SK-N-SH (cell line): Measurements from ENCODE around the gene WDR90.

ENCODE experiments used
- FOXM1 ChIP-seq: IDR thresholded peaks from 2 replicates; pipeline ENCODE4 v1.4.0; 2012; ENCODE audit warnings: low read depth, mild to moderate bottlenecking
- JUND ChIP-seq: IDR thresholded peaks from 2 replicates; pipeline ENCODE4 v1.4.0; 2012
- POLR2AphosphoS5 ChIP-seq: IDR thresholded peaks from 2 replicates; pipeline ENCODE4 v1.6.1; 2012; ENCODE audit warnings: low read depth, low read length
- RCOR1 ChIP-seq: fragments of 150-350 bp; IDR thresholded peaks from 2 replicates; pipeline ENCODE4 v1.6.1; 2017; ENCODE audit warnings: antibody characterized with exemption, low read length
- RFX5 ChIP-seq: IDR thresholded peaks from 2 replicates; pipeline ENCODE4 v1.6.1; 2012; ENCODE audit warnings: mild to moderate bottlenecking, improper control_type of control experiment, low read length
- TAF1 ChIP-seq: IDR thresholded peaks from 2 replicates; pipeline ENCODE4 v1.6.1; 2012; ENCODE audit warnings: low read depth, mild to moderate bottlenecking, low read length, moderate library complexity, borderline replicate concordance
- TF ChIP-seq, protein P1 (sequence below): fragments of 200-600 bp; sonication (generic); IDR thresholded peaks from 2 replicates; pipeline ENCODE4 v1.6.1; 2017; ENCODE audit warnings: antibody characterized with exemption, mild to moderate bottlenecking, moderate library complexity
- TF ChIP-seq, protein P2 (sequence below): IDR thresholded peaks from 2 replicates; pipeline ENCODE4 v1.6.1; 2012; ENCODE audit warnings: mild to moderate bottlenecking, low read depth, low read length, moderate library complexity
- TF ChIP-seq, protein P3 (sequence below): IDR thresholded peaks from 2 replicates; pipeline ENCODE4; 2012

DNA sequence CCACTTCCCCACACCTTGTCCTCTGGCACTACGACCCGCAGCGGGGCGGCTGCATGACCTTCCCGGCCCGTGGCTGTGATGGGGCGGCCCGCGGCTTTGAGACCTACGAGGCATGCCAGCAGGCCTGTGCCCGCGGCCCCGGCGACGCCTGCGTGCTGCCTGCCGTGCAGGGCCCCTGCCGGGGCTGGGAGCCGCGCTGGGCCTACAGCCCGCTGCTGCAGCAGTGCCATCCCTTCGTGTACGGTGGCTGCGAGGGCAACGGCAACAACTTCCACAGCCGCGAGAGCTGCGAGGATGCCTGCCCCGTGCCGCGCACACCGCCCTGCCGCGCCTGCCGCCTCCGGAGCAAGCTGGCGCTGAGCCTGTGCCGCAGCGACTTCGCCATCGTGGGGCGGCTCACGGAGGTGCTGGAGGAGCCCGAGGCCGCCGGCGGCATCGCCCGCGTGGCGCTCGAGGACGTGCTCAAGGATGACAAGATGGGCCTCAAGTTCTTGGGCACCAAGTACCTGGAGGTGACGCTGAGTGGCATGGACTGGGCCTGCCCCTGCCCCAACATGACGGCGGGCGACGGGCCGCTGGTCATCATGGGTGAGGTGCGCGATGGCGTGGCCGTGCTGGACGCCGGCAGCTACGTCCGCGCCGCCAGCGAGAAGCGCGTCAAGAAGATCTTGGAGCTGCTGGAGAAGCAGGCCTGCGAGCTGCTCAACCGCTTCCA, 15.7 kb upstream of the WDR90 start:
- TF ChIP-seq POLR2AphosphoS5 (no peak), RFX5 (no peak), JUND (no peak), TAF1 (no peak), RCOR1 (no peak), FOXM1 (no peak)
- TF ChIP-seq, protein P1, sequence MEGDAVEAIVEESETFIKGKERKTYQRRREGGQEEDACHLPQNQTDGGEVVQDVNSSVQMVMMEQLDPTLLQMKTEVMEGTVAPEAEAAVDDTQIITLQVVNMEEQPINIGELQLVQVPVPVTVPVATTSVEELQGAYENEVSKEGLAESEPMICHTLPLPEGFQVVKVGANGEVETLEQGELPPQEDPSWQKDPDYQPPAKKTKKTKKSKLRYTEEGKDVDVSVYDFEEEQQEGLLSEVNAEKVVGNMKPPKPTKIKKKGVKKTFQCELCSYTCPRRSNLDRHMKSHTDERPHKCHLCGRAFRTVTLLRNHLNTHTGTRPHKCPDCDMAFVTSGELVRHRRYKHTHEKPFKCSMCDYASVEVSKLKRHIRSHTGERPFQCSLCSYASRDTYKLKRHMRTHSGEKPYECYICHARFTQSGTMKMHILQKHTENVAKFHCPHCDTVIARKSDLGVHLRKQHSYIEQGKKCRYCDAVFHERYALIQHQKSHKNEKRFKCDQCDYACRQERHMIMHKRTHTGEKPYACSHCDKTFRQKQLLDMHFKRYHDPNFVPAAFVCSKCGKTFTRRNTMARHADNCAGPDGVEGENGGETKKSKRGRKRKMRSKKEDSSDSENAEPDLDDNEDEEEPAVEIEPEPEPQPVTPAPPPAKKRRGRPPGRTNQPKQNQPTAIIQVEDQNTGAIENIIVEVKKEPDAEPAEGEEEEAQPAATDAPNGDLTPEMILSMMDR: no peak
- TF ChIP-seq, protein P2, sequence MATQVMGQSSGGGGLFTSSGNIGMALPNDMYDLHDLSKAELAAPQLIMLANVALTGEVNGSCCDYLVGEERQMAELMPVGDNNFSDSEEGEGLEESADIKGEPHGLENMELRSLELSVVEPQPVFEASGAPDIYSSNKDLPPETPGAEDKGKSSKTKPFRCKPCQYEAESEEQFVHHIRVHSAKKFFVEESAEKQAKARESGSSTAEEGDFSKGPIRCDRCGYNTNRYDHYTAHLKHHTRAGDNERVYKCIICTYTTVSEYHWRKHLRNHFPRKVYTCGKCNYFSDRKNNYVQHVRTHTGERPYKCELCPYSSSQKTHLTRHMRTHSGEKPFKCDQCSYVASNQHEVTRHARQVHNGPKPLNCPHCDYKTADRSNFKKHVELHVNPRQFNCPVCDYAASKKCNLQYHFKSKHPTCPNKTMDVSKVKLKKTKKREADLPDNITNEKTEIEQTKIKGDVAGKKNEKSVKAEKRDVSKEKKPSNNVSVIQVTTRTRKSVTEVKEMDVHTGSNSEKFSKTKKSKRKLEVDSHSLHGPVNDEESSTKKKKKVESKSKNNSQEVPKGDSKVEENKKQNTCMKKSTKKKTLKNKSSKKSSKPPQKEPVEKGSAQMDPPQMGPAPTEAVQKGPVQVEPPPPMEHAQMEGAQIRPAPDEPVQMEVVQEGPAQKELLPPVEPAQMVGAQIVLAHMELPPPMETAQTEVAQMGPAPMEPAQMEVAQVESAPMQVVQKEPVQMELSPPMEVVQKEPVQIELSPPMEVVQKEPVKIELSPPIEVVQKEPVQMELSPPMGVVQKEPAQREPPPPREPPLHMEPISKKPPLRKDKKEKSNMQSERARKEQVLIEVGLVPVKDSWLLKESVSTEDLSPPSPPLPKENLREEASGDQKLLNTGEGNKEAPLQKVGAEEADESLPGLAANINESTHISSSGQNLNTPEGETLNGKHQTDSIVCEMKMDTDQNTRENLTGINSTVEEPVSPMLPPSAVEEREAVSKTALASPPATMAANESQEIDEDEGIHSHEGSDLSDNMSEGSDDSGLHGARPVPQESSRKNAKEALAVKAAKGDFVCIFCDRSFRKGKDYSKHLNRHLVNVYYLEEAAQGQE: no peak
- TF ChIP-seq, protein P3, sequence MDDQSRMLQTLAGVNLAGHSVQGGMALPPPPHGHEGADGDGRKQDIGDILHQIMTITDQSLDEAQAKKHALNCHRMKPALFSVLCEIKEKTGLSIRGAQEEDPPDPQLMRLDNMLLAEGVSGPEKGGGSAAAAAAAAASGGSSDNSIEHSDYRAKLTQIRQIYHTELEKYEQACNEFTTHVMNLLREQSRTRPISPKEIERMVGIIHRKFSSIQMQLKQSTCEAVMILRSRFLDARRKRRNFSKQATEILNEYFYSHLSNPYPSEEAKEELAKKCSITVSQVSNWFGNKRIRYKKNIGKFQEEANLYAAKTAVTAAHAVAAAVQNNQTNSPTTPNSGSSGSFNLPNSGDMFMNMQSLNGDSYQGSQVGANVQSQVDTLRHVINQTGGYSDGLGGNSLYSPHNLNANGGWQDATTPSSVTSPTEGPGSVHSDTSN: no peak
